K562 (cell line): ENCODE measurements around the gene FBL. TPM values are rescaled to one million over a fixed set of nuclear protein-coding genes. Genes with fewer than 3 reads are reported as not detected.

Source experiments
- ATAC-seq: fragments of 200-7000 bp; cut with Tn5 transposase; 3 replicates; pipeline ENCODE4 v1.9.1; 2020; ENCODE audit warnings: moderate library complexity
- BruUV-seq: library from RNA; stranded (reverse); fragments of 400-500 nt; replicated peaks from 2 replicates; lab custom pipeline; 2021; lab: Mats Ljungman, UMichigan
- CTCF ChIA-PET: fragments of 300-600 bp; formaldehyde crosslinking; extraction: SDS; loops from one replicate; lab custom pipeline; 2021; ENCODE audit warnings: low intra/inter-chr PET ratio; lab: Yijun Ruan, JAX
- POLR2A ChIA-PET: fragments of 300-600, 350-650 bp; sonication (Branson Sonifier 250); formaldehyde crosslinking; extraction: SDS; loops from one replicate; lab custom pipeline; 2021; ENCODE audit warnings: antibody characterized with exemption, inconsistent platforms; lab: Yijun Ruan, JAX
- DNase-seq, 4 experiments: peaks; one replicate each; pipeline versions ENCODE4 v3.0.0 to v3.0.0-alpha.2; 2011 to 2018; ENCODE audit warnings: low spot score in 3 of 4, mixed read lengths in 3 of 4; ENCODE audit errors: extremely low read depth in 1 of 4
- FAIRE-seq: peaks from 2 replicates; lab custom pipeline; 2011; peaks lifted over from hg19 to GRCh38; lab: Jason Lieb, UNC
- H2AFZ ChIP-seq: 2 replicates; pipeline ENCODE4 v1.6.0; 2011; ENCODE audit warnings: low read depth, low read length, control low read depth, inconsistent platforms
- H3K27ac ChIP-seq: fragments of 200-600 bp; 3 replicates; pipeline ENCODE4 v1.8.0; 2011; ENCODE audit warnings: low read depth, mild to moderate bottlenecking, control low read depth, inconsistent platforms, low read length, moderate library complexity, mixed read lengths; ENCODE audit errors: extremely low read depth
- H3K27me3 ChIP-seq, 2 experiments: fragments of 300-600 bp in 1 of 2; 2 replicates in 1 of 2; 3 replicates in 1 of 2; pipeline versions ENCODE4 v1.6.0 to v1.8.0; 2011; ENCODE audit warnings: inconsistent platforms in 2 of 2, low read length in 2 of 2, mild to moderate bottlenecking in 1 of 2, mixed read lengths in 1 of 2, moderate library complexity in 1 of 2; ENCODE audit not compliant: control insufficient read depth in 2 of 2, insufficient read depth in 2 of 2
- H3K36me3 ChIP-seq: fragments of 300-600 bp; 3 replicates; pipeline ENCODE4 v1.8.0; 2011; ENCODE audit warnings: mild to moderate bottlenecking, low read length, inconsistent platforms; ENCODE audit not compliant: control insufficient read depth, insufficient read depth
- H3K4me1 ChIP-seq, 2 experiments: fragments of 200-600 bp in 1 of 2; replicated peaks in 1 of 2; 2 replicates in 1 of 2; 3 replicates in 1 of 2; pipeline versions ENCODE4 v1.5.1 to v1.8.0; 2011; ENCODE audit warnings: inconsistent platforms in 2 of 2, low read length in 2 of 2, mild to moderate bottlenecking in 1 of 2, mixed read lengths in 1 of 2, moderate library complexity in 1 of 2; ENCODE audit not compliant: control insufficient read depth in 2 of 2, insufficient read depth in 2 of 2
- H3K4me2 ChIP-seq: 2 replicates; pipeline ENCODE4 v1.6.1; 2011; ENCODE audit warnings: low read length, control low read depth, inconsistent platforms, mixed read lengths; ENCODE audit not compliant: insufficient read depth
- H3K4me3 ChIP-seq: fragments of 200-600 bp; sonication (generic), shearing (Covaris generic); 2 replicates; pipeline ENCODE4 v1.5.1; 2016; ENCODE audit warnings: control low read depth, inconsistent platforms
- H3K79me2 ChIP-seq: fragments of 200-600 bp; 3 replicates; pipeline ENCODE4 v1.8.0; 2011; ENCODE audit warnings: low read length, inconsistent platforms; ENCODE audit not compliant: control insufficient read depth, insufficient read depth
- H3K9ac ChIP-seq, 2 experiments: 2 replicates each; pipeline versions ENCODE4 v1.6.0 to v1.6.1; 2011; ENCODE audit warnings: low read depth in 2 of 2, low read length in 2 of 2, control low read depth in 1 of 2, inconsistent platforms in 1 of 2, mild to moderate bottlenecking in 1 of 2, mixed read lengths in 1 of 2; ENCODE audit not compliant: insufficient read depth in 1 of 2
- H3K9me1 ChIP-seq: one replicate; pipeline ENCODE4 v1.6.0; 2011; ENCODE audit warnings: inconsistent platforms, mild to moderate bottlenecking, low read length, moderate library complexity; ENCODE audit not compliant: control insufficient read depth, insufficient read depth
- H3K9me3 ChIP-seq: replicated peaks from 2 replicates; pipeline ENCODE4 v1.5.1; 2011; ENCODE audit warnings: low read depth, low read length, inconsistent platforms; ENCODE audit not compliant: control insufficient read depth, insufficient read depth
- H4K20me1 ChIP-seq: replicated peaks from 2 replicates; pipeline ENCODE4 v1.6.1; 2011; ENCODE audit warnings: low read length, inconsistent platforms, mixed read lengths; ENCODE audit not compliant: control insufficient read depth, insufficient read depth
- MAFG ChIP-seq: fragments of 450-650 bp; conservative IDR thresholded peaks from 2 replicates; pipeline ENCODE4 v1.6.1; 2016; ENCODE audit warnings: missing genetic modification characterization, missing compliant biosample characterization
- POLR2G ChIP-seq: fragments of 200-400 bp; formaldehyde crosslinking; IDR thresholded peaks from 2 replicates; pipeline ENCODE4 v1.6.1; 2017; ENCODE audit warnings: low read depth, mild to moderate bottlenecking, antibody characterized with exemption, low read length, moderate library complexity
- ZNF639 ChIP-seq, 2 experiments: fragments of 200-800 bp in 1 of 2; sonication (Bioruptor generic) in 1 of 2; sonication (generic) in 1 of 2; formaldehyde crosslinking in 1 of 2; IDR thresholded peaks in 1 of 2; conservative IDR thresholded peaks in 1 of 2; 2 replicates each; pipeline versions ENCODE4 v1.5.0 to v1.6.1; 2016 to 2020; ENCODE audit warnings: missing compliant biosample characterization in 1 of 2, missing genetic modification characterization in 1 of 2, missing genetic modification reagents in 1 of 2
- WGBS: fragments of 100-300 bp; shearing (Covaris generic); methylation state at CpG from one replicate; pipeline ENCODE4 v1.1.6; 2016; ENCODE audit warnings: low coverage, mixed read lengths; ENCODE audit not compliant: insufficient coverage; ENCODE audit errors: missing lambda C conversion rate; 5-methylcytosine and 5-hydroxymethylcytosine counted together
- in situ Hi-C: fragments of 300-500 bp; cut with MboI; formaldehyde crosslinking; loops from 4 replicates; pipeline ENCODE4 v1.15.0; 2018; ENCODE audit warnings: inconsistent platforms, mixed read lengths
- intact Hi-C: fragments of 100-400 bp; cut with micrococcal nuclease; formaldehyde crosslinking; loops from 2 replicates; pipeline ENCODE4 v1.14.2; 2022
- polyA plus RNA-seq, 8 experiments: library from polyadenylated mRNA; depleted of rRNA in 4 of 8; stranded (reverse) in 5 of 8; unstranded in 3 of 8; fragments of >200 nt; fragmentation: Nextera tagmentation in 2 of 8; fragmentation: Illumina TruSeq in 1 of 8; extraction: Ambion mirVana in 2 of 8; extraction: Trizol in 1 of 8; gene quantifications; 2 replicates each; pipeline versions ENCODE4 v1.2.1 to v1.2.3, GENCODE V29; 2011 to 2014; ENCODE audit warnings: inconsistent platforms in 1 of 8, missing spikeins in 1 of 8
- total RNA-seq, 7 experiments: library from RNA; depleted of rRNA in 6 of 7; stranded (reverse); fragments of >200 nt in 6 of 7; fragmentation: Illumina TruSeq in 2 of 7; extraction: Trizol in 2 of 7; gene quantifications; 2 replicates each; pipeline versions ENCODE4 v1.2.1 to v1.2.3, GENCODE V29; 2011 to 2021; ENCODE audit warnings: low replicate concordance in 1 of 7

The FBL gene
- total and polyA plus RNA-seq, 9 of the 15 experiments (the other 6 are each of a cell fraction or from before 2014, with no cell fraction given): 201 to 1,696 (median 696) TPM

GRCh38 chr19:39840492-39840891 lies 5.7 kb downstream of the FBL start:
- Histone ChIP-seq H3K36me3 (peaks cover 79% of the 10 kb centered on the region), H3K27ac (peak overlapping the region; percentile 62; the same call in 2 of the 3 replicates), H3K27me3 (no peaks in the 10 kb centered on the region), H3K9me1 (peaks cover 8% of the 10 kb centered on the region), H3K4me1 (peaks cover 35 to 55% of the 10 kb centered on the region in 2 experiments), H3K9me3 (no peaks in the 10 kb centered on the region), H3K79me2 (peaks cover 74% of the 10 kb centered on the region), H3K9ac (peak overlapping the region in 1 of 2 experiments; percentile 62; a peak in 2 of 4 replicates), H2AFZ (no peak overlapping the region), H4K20me1 (peaks cover 51% of the 10 kb centered on the region), H3K4me2 (no peak overlapping the region), H3K4me3 (no peak overlapping the region)
- BruUV-seq: no TSS peak
- WGBS: 75% methylated on average over 14 of the region's 17 CpGs
- in situ Hi-C loops: no loop called here
- FAIRE-seq: no peak
- ChIA-PET CTCF (no interaction called here), POLR2A (interaction anchor here (0.6 kb wide), 1 partner anchor 12 kb away, joined by 3 read pairs; no protein-coding TSS in a partner anchor)
- intact Hi-C loops: loop anchor here (5.0 kb wide), 1 partner anchor 288 kb away; no protein-coding TSS in a partner anchor
- no peak for ATAC-seq
- no peak for TF ChIP-seq MAFG (tag)
- 0 out of 4 replicates have a peak, but pooled peaks of 1 of the 2 experiments have one; percentile 2 for TF ChIP-seq ZNF639 (CRISPR knock-in tag; conservative IDR thresholded peaks at IDR 0.05 in 1 of 2, IDR thresholded peaks at IDR 0.05 in 1 of 2)
- 0 out of 2 replicates have a peak, but pooled peaks have one; percentile 30 for TF ChIP-seq POLR2G
- peak in 1 of 4 experiments; percentile 11 for DNase-seq
